K562 (cell line): ENCODE results near the gene FAM234A. TPM values are rescaled to one million over a fixed set of nuclear protein-coding genes. Genes with fewer than 3 reads are reported as not detected.
"Not testable (repeated sequence)": the region's sequence is repeated elsewhere in the genome, so short reads cannot be mapped to it uniquely, and the experiment has no call there.

Experiments used
- ATAC-seq: fragments of 200-7000 bp; cut with Tn5 transposase; 3 replicates; pipeline ENCODE4 v1.9.1; 2020; ENCODE audit warnings: moderate library complexity
- BruUV-seq: library from RNA; stranded (reverse); fragments of 400-500 nt; replicated peaks from 2 replicates; lab custom pipeline; 2021; lab: Mats Ljungman, UMichigan
- CTCF ChIA-PET: fragments of 300-600 bp; formaldehyde crosslinking; extraction: SDS; loops from one replicate; lab custom pipeline; 2021; ENCODE audit warnings: low intra/inter-chr PET ratio; lab: Yijun Ruan, JAX
- POLR2A ChIA-PET: fragments of 300-600, 350-650 bp; sonication (Branson Sonifier 250); formaldehyde crosslinking; extraction: SDS; loops from one replicate; lab custom pipeline; 2021; ENCODE audit warnings: antibody characterized with exemption, inconsistent platforms; lab: Yijun Ruan, JAX
- DNase-seq, 4 experiments: peaks; one replicate each; pipeline versions ENCODE4 v3.0.0 to v3.0.0-alpha.2; 2011 to 2018; ENCODE audit warnings: low spot score in 3 of 4, mixed read lengths in 3 of 4; ENCODE audit errors: extremely low read depth in 1 of 4
- FAIRE-seq: peaks from 2 replicates; lab custom pipeline; 2011; peaks lifted over from hg19 to GRCh38; lab: Jason Lieb, UNC
- H2AFZ ChIP-seq: 2 replicates; pipeline ENCODE4 v1.6.0; 2011; ENCODE audit warnings: low read depth, low read length, control low read depth, inconsistent platforms
- H3K27ac ChIP-seq: fragments of 200-600 bp; 3 replicates; pipeline ENCODE4 v1.8.0; 2011; ENCODE audit warnings: low read depth, mild to moderate bottlenecking, control low read depth, inconsistent platforms, low read length, moderate library complexity, mixed read lengths; ENCODE audit errors: extremely low read depth
- H3K27me3 ChIP-seq, 2 experiments: fragments of 300-600 bp in 1 of 2; 2 replicates in 1 of 2; 3 replicates in 1 of 2; pipeline versions ENCODE4 v1.6.0 to v1.8.0; 2011; ENCODE audit warnings: inconsistent platforms in 2 of 2, low read length in 2 of 2, mild to moderate bottlenecking in 1 of 2, mixed read lengths in 1 of 2, moderate library complexity in 1 of 2; ENCODE audit not compliant: control insufficient read depth in 2 of 2, insufficient read depth in 2 of 2
- H3K36me3 ChIP-seq: fragments of 300-600 bp; 3 replicates; pipeline ENCODE4 v1.8.0; 2011; ENCODE audit warnings: mild to moderate bottlenecking, low read length, inconsistent platforms; ENCODE audit not compliant: control insufficient read depth, insufficient read depth
- H3K4me1 ChIP-seq, 2 experiments: fragments of 200-600 bp in 1 of 2; replicated peaks in 1 of 2; 2 replicates in 1 of 2; 3 replicates in 1 of 2; pipeline versions ENCODE4 v1.5.1 to v1.8.0; 2011; ENCODE audit warnings: inconsistent platforms in 2 of 2, low read length in 2 of 2, mild to moderate bottlenecking in 1 of 2, mixed read lengths in 1 of 2, moderate library complexity in 1 of 2; ENCODE audit not compliant: control insufficient read depth in 2 of 2, insufficient read depth in 2 of 2
- H3K4me2 ChIP-seq: 2 replicates; pipeline ENCODE4 v1.6.1; 2011; ENCODE audit warnings: low read length, control low read depth, inconsistent platforms, mixed read lengths; ENCODE audit not compliant: insufficient read depth
- H3K4me3 ChIP-seq: fragments of 200-600 bp; sonication (generic), shearing (Covaris generic); 2 replicates; pipeline ENCODE4 v1.5.1; 2016; ENCODE audit warnings: control low read depth, inconsistent platforms
- H3K79me2 ChIP-seq: fragments of 200-600 bp; 3 replicates; pipeline ENCODE4 v1.8.0; 2011; ENCODE audit warnings: low read length, inconsistent platforms; ENCODE audit not compliant: control insufficient read depth, insufficient read depth
- H3K9ac ChIP-seq, 2 experiments: 2 replicates each; pipeline versions ENCODE4 v1.6.0 to v1.6.1; 2011; ENCODE audit warnings: low read depth in 2 of 2, low read length in 2 of 2, control low read depth in 1 of 2, inconsistent platforms in 1 of 2, mild to moderate bottlenecking in 1 of 2, mixed read lengths in 1 of 2; ENCODE audit not compliant: insufficient read depth in 1 of 2
- H3K9me1 ChIP-seq: one replicate; pipeline ENCODE4 v1.6.0; 2011; ENCODE audit warnings: inconsistent platforms, mild to moderate bottlenecking, low read length, moderate library complexity; ENCODE audit not compliant: control insufficient read depth, insufficient read depth
- H3K9me3 ChIP-seq: replicated peaks from 2 replicates; pipeline ENCODE4 v1.5.1; 2011; ENCODE audit warnings: low read depth, low read length, inconsistent platforms; ENCODE audit not compliant: control insufficient read depth, insufficient read depth
- H4K20me1 ChIP-seq: replicated peaks from 2 replicates; pipeline ENCODE4 v1.6.1; 2011; ENCODE audit warnings: low read length, inconsistent platforms, mixed read lengths; ENCODE audit not compliant: control insufficient read depth, insufficient read depth
- ARID1B ChIP-seq: fragments of 450-650 bp; IDR thresholded peaks from 2 replicates; pipeline ENCODE4 v1.6.1; 2016; ENCODE audit warnings: antibody characterized with exemption, mild to moderate bottlenecking, inconsistent platforms
- ARID4B ChIP-seq: sonication (generic); formaldehyde crosslinking; IDR thresholded peaks from 2 replicates; pipeline ENCODE4 v1.8.0; 2022; ENCODE audit warnings: mild to moderate bottlenecking, missing genetic modification reagents
- CBFA2T3 ChIP-seq: fragments of 450-650 bp; IDR thresholded peaks from 2 replicates; pipeline ENCODE4 v1.6.1; 2017
- CXXC5 ChIP-seq: fragments of 250-450 bp; sonication (Bioruptor Pico); IDR thresholded peaks from 2 replicates; pipeline ENCODE4 v1.8.0; 2022; ENCODE audit warnings: inconsistent platforms, mild to moderate bottlenecking, moderate library complexity
- DMBX1 ChIP-seq: fragments of 250-450 bp; sonication (Bioruptor Pico); IDR thresholded peaks from 2 replicates; pipeline ENCODE4 v1.8.0; 2022; ENCODE audit warnings: inconsistent platforms, mild to moderate bottlenecking, moderate library complexity, borderline replicate concordance
- EP400 ChIP-seq: fragments of 450-650 bp; IDR thresholded peaks from 2 replicates; pipeline ENCODE4 v1.6.1; 2017; ENCODE audit warnings: antibody characterized with exemption, mild to moderate bottlenecking, moderate library complexity
- FOXK2 ChIP-seq, 2 experiments: fragments of 450-650 bp; IDR thresholded peaks in 1 of 2; conservative IDR thresholded peaks in 1 of 2; 2 replicates each; pipeline ENCODE4 v1.6.1; 2016; ENCODE audit warnings: low read depth in 2 of 2, mild to moderate bottlenecking in 1 of 2
- HDAC1 ChIP-seq, 2 experiments: fragments of 450-650 bp; IDR thresholded peaks; 2 replicates each; pipeline ENCODE4 v1.6.1; 2016 to 2017; ENCODE audit warnings: inconsistent platforms in 1 of 2, mild to moderate bottlenecking in 1 of 2, moderate library complexity in 1 of 2
- KDM1A ChIP-seq, 2 experiments: fragments of 450-650 bp; IDR thresholded peaks; 2 replicates each; pipeline ENCODE4 v1.6.1; 2016; ENCODE audit warnings: mild to moderate bottlenecking in 2 of 2
- MTA2 ChIP-seq: fragments of 450-650 bp; IDR thresholded peaks from 2 replicates; pipeline ENCODE4 v1.6.1; 2016; ENCODE audit warnings: low read depth
- SMARCA4 ChIP-seq: fragments of 450-650 bp; IDR thresholded peaks from 2 replicates; pipeline ENCODE4 v1.6.1; 2016
- SMARCE1 ChIP-seq: fragments of 450-650 bp; IDR thresholded peaks from 2 replicates; pipeline ENCODE4 v1.7.1; 2016; ENCODE audit warnings: mild to moderate bottlenecking
- SOX6 ChIP-seq: fragments of 450-650 bp; IDR thresholded peaks from 2 replicates; pipeline ENCODE4 v1.6.1; 2014; ENCODE audit warnings: mild to moderate bottlenecking
- TAL1 ChIP-seq: fragments of 450-650 bp; IDR thresholded peaks from 2 replicates; pipeline ENCODE4 v1.6.1; 2016; ENCODE audit warnings: mild to moderate bottlenecking
- TCF3 ChIP-seq: sonication (generic); formaldehyde crosslinking; IDR thresholded peaks from 2 replicates; pipeline ENCODE4 v1.4.0; 2020; ENCODE audit warnings: mild to moderate bottlenecking, missing genetic modification reagents
- ZFX ChIP-seq: sonication (generic); formaldehyde crosslinking; IDR thresholded peaks from 2 replicates; pipeline ENCODE4 v1.8.0; 2022; ENCODE audit warnings: mild to moderate bottlenecking, missing genetic modification reagents, moderate library complexity
- WGBS: fragments of 100-300 bp; shearing (Covaris generic); methylation state at CpG from one replicate; pipeline ENCODE4 v1.1.6; 2016; ENCODE audit warnings: low coverage, mixed read lengths; ENCODE audit not compliant: insufficient coverage; ENCODE audit errors: missing lambda C conversion rate; 5-methylcytosine and 5-hydroxymethylcytosine counted together
- in situ Hi-C: fragments of 300-500 bp; cut with MboI; formaldehyde crosslinking; loops from 4 replicates; pipeline ENCODE4 v1.15.0; 2018; ENCODE audit warnings: inconsistent platforms, mixed read lengths
- intact Hi-C: fragments of 100-400 bp; cut with micrococcal nuclease; formaldehyde crosslinking; loops from 2 replicates; pipeline ENCODE4 v1.14.2; 2022
- polyA plus RNA-seq, 8 experiments: library from polyadenylated mRNA; depleted of rRNA in 4 of 8; stranded (reverse) in 5 of 8; unstranded in 3 of 8; fragments of >200 nt; fragmentation: Nextera tagmentation in 2 of 8; fragmentation: Illumina TruSeq in 1 of 8; extraction: Ambion mirVana in 2 of 8; extraction: Trizol in 1 of 8; gene quantifications; 2 replicates each; pipeline versions ENCODE4 v1.2.1 to v1.2.3, GENCODE V29; 2011 to 2014; ENCODE audit warnings: inconsistent platforms in 1 of 8, missing spikeins in 1 of 8
- total RNA-seq, 7 experiments: library from RNA; depleted of rRNA in 6 of 7; stranded (reverse); fragments of >200 nt in 6 of 7; fragmentation: Illumina TruSeq in 2 of 7; extraction: Trizol in 2 of 7; gene quantifications; 2 replicates each; pipeline versions ENCODE4 v1.2.1 to v1.2.3, GENCODE V29; 2011 to 2021; ENCODE audit warnings: low replicate concordance in 1 of 7
- TF ChIP-seq, protein P1 (sequence below), 2 experiments: fragments of 450-650 bp; conservative IDR thresholded peaks; 2 replicates each; pipeline ENCODE4 v1.6.1; 2017; ENCODE audit warnings: mild to moderate bottlenecking in 2 of 2, moderate library complexity in 2 of 2

The FAM234A gene
- total and polyA plus RNA-seq, 9 of the 15 experiments (the other 6 are each of a cell fraction or from before 2014, with no cell fraction given) = 1.0 to 47.9 (median 15.0) TPM

GRCh38 chr16:255183-255582, 20.6 kb downstream of the FAM234A start (continued):
- TF ChIP-seq ARID4B (CRISPR knock-in tag) = no peak

DNA sequence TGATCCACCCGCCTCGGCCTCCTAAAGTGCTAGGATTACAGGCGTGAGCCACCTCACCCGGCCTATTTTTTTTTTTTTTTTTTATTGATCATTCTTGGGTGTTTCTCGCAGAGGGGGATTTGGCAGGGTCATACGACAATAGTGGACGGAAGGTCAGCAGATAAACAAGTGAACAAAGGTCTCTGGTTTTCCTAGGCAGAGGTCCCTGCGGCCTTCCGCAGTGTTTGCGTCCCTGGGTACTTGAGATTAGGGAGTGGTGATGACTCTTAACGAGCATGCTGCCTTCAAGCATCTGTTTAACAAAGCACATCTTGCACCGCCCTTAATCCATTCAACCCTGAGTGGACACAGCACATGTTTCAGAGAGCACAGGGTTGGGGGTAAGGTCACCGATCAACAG, 23.5 kb downstream of the FAM234A start:
- peak overlapping the region; percentile 55; the same call in 1 of the 3 replicates for H3K27ac ChIP-seq
- H3K9me3 ChIP-seq, CTCF ChIA-PET, H4K20me1 ChIP-seq, H3K4me2 ChIP-seq, H3K79me2 ChIP-seq, intact Hi-C loops, in situ Hi-C loops, FAIRE-seq, H3K4me3 ChIP-seq, H3K27me3 ChIP-seq, BruUV-seq, H3K9ac ChIP-seq, H3K9me1 ChIP-seq, DNase-seq, H2AFZ ChIP-seq: not testable (repeated sequence)
- H3K4me1 ChIP-seq = peaks cover 17 to 53% of the 10 kb centered on the region in 2 experiments
- POLR2A ChIA-PET = interaction anchor here (1.0 kb wide), 1 partner anchor 23 kb away, joined by 3 read pairs; no protein-coding TSS in a partner anchor
- H3K36me3 ChIP-seq = peaks cover 34% of the 10 kb centered on the region; the same call in 2 of the 3 replicates
- WGBS = 26% methylated on average over 7 of the region's 13 CpGs
- ATAC-seq = peak; percentile 55
- TF ChIP-seq CXXC5 (CRISPR knock-in tag) = peak; percentile 51; the same call in 1 of the 2 replicates
- 0 out of 2 replicates have a peak, but pooled peaks have one; percentile 27 for TF ChIP-seq MTA2
- TF ChIP-seq KDM1A (IDR thresholded peaks at IDR 0.05) = peak in 1 of 2 experiments; percentile 15; a peak in 1 of 4 replicates
- TF ChIP-seq TAL1 = peak; percentile 36; the same call in 1 of the 2 replicates
- TF ChIP-seq ZFX (CRISPR knock-in tag) = peak; percentile 22; the same call in 1 of the 2 replicates
- TF ChIP-seq FOXK2 (conservative IDR thresholded peaks at IDR 0.05 in 1 of 2, IDR thresholded peaks at IDR 0.05 in 1 of 2; ENCODE audit: low read depth in 2 of 2) = peak; percentile 20 to 42; a peak in 1 of 4 replicates
- 0 out of 2 replicates have a peak, but pooled peaks have one; percentile 25 for TF ChIP-seq DMBX1
- TF ChIP-seq SMARCE1 = peak; percentile 39; the same call in 1 of the 2 replicates
- TF ChIP-seq HDAC1 (IDR thresholded peaks at IDR 0.05) = 0 out of 4 replicates have a peak, but pooled peaks of 1 of the 2 experiments have one; percentile 10
- peak; percentile 81 for TF ChIP-seq CBFA2T3
- peak; percentile 73 for TF ChIP-seq SOX6
- TF ChIP-seq EP400 = peak; percentile 38; the same call in 1 of the 2 replicates
- peak; percentile 10; the same call in 1 of the 2 replicates for TF ChIP-seq TCF3
- TF ChIP-seq ARID1B = peak; percentile 71
- peak; percentile 48; the same call in 1 of the 2 replicates for TF ChIP-seq SMARCA4
- TF ChIP-seq, protein P1, sequence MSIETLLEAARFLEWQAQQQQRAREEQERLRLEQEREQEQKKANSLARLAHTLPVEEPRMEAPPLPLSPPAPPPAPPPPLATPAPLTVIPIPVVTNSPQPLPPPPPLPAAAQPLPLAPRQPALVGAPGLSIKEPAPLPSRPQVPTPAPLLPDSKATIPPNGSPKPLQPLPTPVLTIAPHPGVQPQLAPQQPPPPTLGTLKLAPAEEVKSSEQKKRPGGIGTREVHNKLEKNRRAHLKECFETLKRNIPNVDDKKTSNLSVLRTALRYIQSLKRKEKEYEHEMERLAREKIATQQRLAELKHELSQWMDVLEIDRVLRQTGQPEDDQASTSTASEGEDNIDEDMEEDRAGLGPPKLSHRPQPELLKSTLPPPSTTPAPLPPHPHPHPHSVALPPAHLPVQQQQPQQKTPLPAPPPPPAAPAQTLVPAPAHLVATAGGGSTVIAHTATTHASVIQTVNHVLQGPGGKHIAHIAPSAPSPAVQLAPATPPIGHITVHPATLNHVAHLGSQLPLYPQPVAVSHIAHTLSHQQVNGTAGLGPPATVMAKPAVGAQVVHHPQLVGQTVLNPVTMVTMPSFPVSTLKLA (conservative IDR thresholded peaks at IDR 0.05) = peak in 1 of 2 experiments; percentile 24; a peak in 1 of 4 replicates
